ENCODE measurements around the gene CDIPT.
A peak's percentile ranks its signal among the peaks of the same experiment; 100 is the strongest.

CDIPT gene

DNA sequence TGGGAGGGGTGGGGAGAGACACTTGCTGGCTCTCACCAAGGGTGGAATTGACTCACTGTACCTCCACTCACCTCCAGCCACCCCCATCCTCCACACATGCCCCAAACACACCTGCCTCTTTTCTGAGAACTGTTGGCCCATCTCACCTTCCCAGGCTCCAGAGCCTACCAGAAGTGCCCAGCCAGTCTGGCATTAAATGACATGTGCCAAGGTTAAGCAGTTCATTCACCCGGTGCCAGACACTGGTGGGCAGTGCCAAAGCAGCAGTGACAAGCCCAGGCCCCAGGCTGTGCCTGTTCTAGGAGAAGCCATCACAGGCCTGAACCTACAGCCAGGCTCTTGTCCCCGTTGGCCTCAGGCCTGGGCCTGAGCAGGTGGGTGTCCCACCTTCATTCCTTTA, 31.5 kb downstream of the CDIPT start:
- no peaks in the 10 kb centered on the region for H3K27me3 ChIP-seq (ENCODE audit: insufficient read depth, poor library complexity, severe bottlenecking)
- H3K4me3 ChIP-seq (ENCODE audit: severe bottlenecking): no peak overlapping the region
- H3K27ac ChIP-seq (ENCODE audit: poor library complexity, severe bottlenecking): no peak overlapping the region
- TF ChIP-seq, protein P1, sequence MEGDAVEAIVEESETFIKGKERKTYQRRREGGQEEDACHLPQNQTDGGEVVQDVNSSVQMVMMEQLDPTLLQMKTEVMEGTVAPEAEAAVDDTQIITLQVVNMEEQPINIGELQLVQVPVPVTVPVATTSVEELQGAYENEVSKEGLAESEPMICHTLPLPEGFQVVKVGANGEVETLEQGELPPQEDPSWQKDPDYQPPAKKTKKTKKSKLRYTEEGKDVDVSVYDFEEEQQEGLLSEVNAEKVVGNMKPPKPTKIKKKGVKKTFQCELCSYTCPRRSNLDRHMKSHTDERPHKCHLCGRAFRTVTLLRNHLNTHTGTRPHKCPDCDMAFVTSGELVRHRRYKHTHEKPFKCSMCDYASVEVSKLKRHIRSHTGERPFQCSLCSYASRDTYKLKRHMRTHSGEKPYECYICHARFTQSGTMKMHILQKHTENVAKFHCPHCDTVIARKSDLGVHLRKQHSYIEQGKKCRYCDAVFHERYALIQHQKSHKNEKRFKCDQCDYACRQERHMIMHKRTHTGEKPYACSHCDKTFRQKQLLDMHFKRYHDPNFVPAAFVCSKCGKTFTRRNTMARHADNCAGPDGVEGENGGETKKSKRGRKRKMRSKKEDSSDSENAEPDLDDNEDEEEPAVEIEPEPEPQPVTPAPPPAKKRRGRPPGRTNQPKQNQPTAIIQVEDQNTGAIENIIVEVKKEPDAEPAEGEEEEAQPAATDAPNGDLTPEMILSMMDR (IDR thresholded peaks at IDR 0.05; ENCODE audit: poor library complexity, severe bottlenecking): no peak
- no peak for ATAC-seq (ENCODE audit: low read depth)
- H3K36me3 ChIP-seq (ENCODE audit: low read depth): peaks cover 19% of the 10 kb centered on the region
- no peaks in the 10 kb centered on the region for H3K4me1 ChIP-seq (ENCODE audit: insufficient read depth, poor library complexity, severe bottlenecking)
- H3K9me3 ChIP-seq (ENCODE audit: severe bottlenecking): no peaks in the 10 kb centered on the region
- DNase-seq (ENCODE audit: low spot score): no peak

DNA sequence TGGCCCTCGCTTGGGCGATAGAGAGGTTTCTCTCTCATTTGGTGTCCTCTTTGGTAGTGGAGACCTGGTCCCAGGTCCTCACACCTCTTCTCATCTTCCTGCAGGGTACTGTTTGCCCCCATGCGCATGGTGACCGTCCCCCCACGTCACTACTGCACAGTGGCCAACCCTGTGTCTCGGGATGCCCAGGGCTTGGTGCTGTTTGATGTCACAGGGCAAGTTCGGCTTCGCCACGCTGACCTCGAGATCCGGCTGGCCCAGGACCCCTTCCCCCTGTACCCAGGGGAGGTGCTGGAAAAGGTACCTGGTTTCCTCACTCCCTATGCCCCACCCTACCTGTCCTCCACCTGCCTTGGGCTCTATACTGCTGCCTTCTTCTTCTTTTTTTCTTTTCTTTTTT, 32.3 kb downstream of the CDIPT start:
- Histone ChIP-seq H3K36me3 (ENCODE audit: low read depth) (peaks cover 22% of the 10 kb centered on the region), H3K9me3 (ENCODE audit: severe bottlenecking) (no peaks in the 10 kb centered on the region), H3K4me1 (ENCODE audit: insufficient read depth, poor library complexity, severe bottlenecking) (no peaks in the 10 kb centered on the region), H3K27me3 (ENCODE audit: insufficient read depth, poor library complexity, severe bottlenecking) (no peaks in the 10 kb centered on the region), H3K4me3 (ENCODE audit: severe bottlenecking) (no peak overlapping the region), H3K27ac (ENCODE audit: poor library complexity, severe bottlenecking) (no peak overlapping the region)
- no peak for DNase-seq (ENCODE audit: low spot score)
- TF ChIP-seq, protein P1 (IDR thresholded peaks at IDR 0.05; ENCODE audit: poor library complexity, severe bottlenecking): no peak
- no peak for ATAC-seq (ENCODE audit: low read depth)

DNA sequence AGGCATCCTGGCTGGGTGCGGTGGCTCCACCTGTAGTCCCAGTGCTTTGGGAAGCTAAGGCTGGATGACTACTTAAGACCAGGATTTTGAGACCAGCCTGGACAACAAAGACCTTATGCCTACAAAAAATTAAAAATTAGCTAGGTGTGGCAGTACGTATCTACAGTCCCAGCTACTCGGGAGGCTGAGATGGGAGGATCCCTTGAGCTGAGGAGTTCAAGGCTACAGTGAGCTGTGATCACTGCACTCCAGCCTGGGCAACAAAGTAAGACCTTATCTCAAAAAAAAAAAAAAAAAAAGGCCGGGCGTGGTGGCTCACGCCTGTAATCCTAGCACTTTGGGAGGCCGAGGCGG, 36.7 kb downstream of the CDIPT start:
- no peak overlapping the region for H3K4me3 ChIP-seq (ENCODE audit: severe bottlenecking)
- ATAC-seq (ENCODE audit: low read depth) (no peak), DNase-seq (ENCODE audit: low spot score) (no peak)
- TF ChIP-seq, protein P1 (IDR thresholded peaks at IDR 0.05; ENCODE audit: poor library complexity, severe bottlenecking): no peak
- H3K36me3 ChIP-seq (ENCODE audit: low read depth): peaks cover 9% of the 10 kb centered on the region
- no peak overlapping the region for H3K27ac ChIP-seq (ENCODE audit: poor library complexity, severe bottlenecking)
- no peaks in the 10 kb centered on the region for H3K9me3 ChIP-seq (ENCODE audit: severe bottlenecking)
- H3K4me1 ChIP-seq (ENCODE audit: insufficient read depth, poor library complexity, severe bottlenecking): peaks cover 22% of the 10 kb centered on the region
- no peaks in the 10 kb centered on the region for H3K27me3 ChIP-seq (ENCODE audit: insufficient read depth, poor library complexity, severe bottlenecking)

DNA sequence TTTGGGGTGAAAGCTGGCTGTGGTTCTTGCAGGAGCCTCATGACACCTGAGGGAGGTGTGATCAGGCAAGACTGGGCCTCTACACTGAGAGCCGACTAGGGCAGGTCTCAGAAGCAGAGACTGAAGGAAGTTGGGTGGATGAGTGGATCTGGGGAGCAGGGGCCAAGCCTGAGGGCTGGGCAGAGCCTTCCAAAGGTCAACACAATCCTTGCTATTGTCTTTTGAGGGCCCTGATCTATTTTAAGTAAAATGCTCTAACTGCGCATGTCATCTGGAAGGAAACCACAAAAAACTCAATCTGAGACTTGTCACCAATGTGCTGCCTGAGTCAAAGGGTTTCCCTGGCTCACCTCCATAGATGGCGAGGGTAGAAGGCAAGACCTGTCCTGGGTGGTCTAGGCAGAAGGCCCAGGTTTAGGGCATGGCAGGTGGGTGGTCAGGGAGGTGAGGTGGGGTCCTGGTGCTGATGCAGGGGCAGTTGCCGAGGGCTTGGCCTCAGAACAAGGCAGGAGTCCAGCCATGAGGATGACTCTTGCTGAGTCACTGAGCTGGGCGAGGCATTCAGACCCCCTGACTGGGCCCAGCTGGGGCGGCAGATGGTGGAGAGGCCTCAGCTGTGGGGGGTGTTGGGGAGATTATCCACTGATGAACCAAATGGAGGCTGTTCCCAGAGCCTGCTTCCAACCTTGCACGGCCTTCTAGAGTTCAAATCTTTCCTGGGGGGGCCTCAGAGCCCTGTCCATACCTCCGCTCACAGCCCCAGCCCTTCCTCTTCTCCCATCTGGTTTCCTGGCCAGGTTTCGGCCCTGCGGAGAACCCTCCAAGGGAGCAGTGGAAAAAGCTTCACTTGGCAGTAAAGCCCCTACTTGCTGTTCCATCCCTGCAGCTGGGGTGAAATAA, 37.6 kb downstream of the CDIPT start:
- no peak overlapping the region for H3K4me3 ChIP-seq (ENCODE audit: severe bottlenecking)

More for the DNA sequence above, 37.6 kb downstream of the CDIPT start:
- no peak for DNase-seq (ENCODE audit: low spot score)
- Histone ChIP-seq H3K27me3 (ENCODE audit: insufficient read depth, poor library complexity, severe bottlenecking) (no peaks in the 10 kb centered on the region), H3K36me3 (ENCODE audit: low read depth) (peaks cover 9% of the 10 kb centered on the region; the same call in 1 of the 2 replicates), H3K27ac (ENCODE audit: poor library complexity, severe bottlenecking) (peak overlapping the region; percentile 67), H3K4me1 (ENCODE audit: insufficient read depth, poor library complexity, severe bottlenecking) (peaks cover 22% of the 10 kb centered on the region), H3K9me3 (ENCODE audit: severe bottlenecking) (no peaks in the 10 kb centered on the region)
- TF ChIP-seq, protein P1 (IDR thresholded peaks at IDR 0.05; ENCODE audit: poor library complexity, severe bottlenecking): no peak
- peak; percentile 11; the same call in 2 of the 3 replicates for ATAC-seq (ENCODE audit: low read depth)
